ENCODE data around the gene RNF220. TPM values are rescaled to one million over a fixed set of nuclear protein-coding genes. Genes with fewer than 3 reads are reported as not detected.

RNF220 gene
- total and polyA plus RNA-seq, 2 of the 4 experiments (the other 2 are of a cell fraction), result 71.8 to 77.1 TPM

DNA sequence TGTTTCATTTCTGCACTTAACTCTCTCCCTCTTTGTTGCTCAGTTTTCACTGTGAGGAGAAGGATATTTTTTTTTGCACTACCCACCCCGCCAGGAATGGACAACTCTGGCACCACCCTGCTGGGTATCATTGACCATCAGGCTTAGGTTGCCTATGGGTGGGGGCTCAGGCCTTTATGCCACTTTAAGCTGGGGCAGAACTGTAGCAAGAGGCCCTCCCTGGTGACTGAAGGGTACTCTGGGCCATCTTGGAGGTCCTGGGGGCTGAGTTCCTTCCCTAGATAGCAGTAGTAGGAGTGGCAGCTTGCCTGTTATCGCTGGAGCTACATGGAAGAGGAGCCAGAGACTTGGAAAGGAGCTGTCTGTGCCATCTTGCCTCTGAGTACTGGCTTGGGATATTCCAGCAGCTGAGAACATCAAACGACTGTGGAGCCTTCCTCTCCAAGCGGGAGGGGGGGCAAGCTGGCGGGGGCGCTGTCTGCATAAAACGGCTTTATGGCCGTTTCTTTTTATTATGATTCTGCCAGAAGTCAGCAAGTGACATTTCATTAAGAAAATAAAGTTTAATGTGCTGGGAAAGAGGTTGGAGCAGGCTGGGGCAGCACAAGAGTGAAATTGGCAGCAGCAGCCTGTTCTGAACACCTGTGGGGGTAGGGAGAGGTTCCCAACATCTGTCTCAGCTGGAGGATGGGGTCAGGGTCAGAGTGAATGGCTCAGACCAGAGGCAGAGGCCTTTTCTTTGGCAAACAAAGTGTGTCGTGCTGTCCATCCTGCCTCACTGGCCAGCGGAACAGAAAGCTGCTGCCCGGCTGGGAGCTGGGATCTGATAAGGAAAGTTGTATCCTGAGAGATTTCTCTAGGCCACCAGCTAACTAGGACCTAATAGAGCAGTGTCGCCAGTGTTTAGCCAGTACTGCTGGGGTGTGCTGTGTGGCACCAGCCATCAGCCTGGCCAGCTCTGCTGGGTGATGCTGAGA is 236.4 kb downstream of the RNF220 start:
- Histone ChIP-seq H2BK15ac (ENCODE audit: low read depth, low read length) (no peak overlapping the region), H2BK20ac (ENCODE audit: low read depth, low read length) (no peak overlapping the region), H2AK9ac (replicated peaks; ENCODE audit: low read depth, low read length, poor library complexity) (no peak overlapping the region), H2AFZ (replicated peaks; ENCODE audit: low read length, poor library complexity) (no peak overlapping the region), H4K5ac (ENCODE audit: low read depth, low read length) (no peak overlapping the region), H3K23ac (ENCODE audit: low read depth, low read length) (no peak overlapping the region), H2BK5ac (ENCODE audit: low read depth, low read length, poor library complexity, severe bottlenecking) (no peak overlapping the region), H3K9ac (ENCODE audit: low read depth, low read length) (no peak overlapping the region), H4K8ac (ENCODE audit: low read depth in 2 of 2, low read length in 2 of 2) (no peak overlapping the region), H3K36me3 (ENCODE audit: control insufficient read depth, insufficient read depth, low read length) (peaks cover 68% of the 10 kb centered on the region), H3K4me3 (ENCODE audit: insufficient read depth, low read depth, low read length) (no peak overlapping the region), H3K4me1 (ENCODE audit: control insufficient read depth, insufficient read depth, low read length) (peaks cover 13% of the 10 kb centered on the region), H3K27ac (ENCODE audit: insufficient read depth, low read length) (no peak overlapping the region), H3K14ac (replicated peaks; ENCODE audit: low read depth, low read length) (no peak overlapping the region), H4K91ac (ENCODE audit: insufficient read depth, low read depth, low read length) (no peak overlapping the region), H3K4me2 (ENCODE audit: low read depth, low read length) (no peak overlapping the region), H4K20me1 (ENCODE audit: insufficient read depth, low read length) (peaks cover 30% of the 10 kb centered on the region), H3K9me1 (ENCODE audit: insufficient read depth, low read length) (peaks cover 17% of the 10 kb centered on the region), H2AK5ac (ENCODE audit: low read depth, low read length) (no peak overlapping the region), H3K56ac (ENCODE audit: extremely low read depth, insufficient read depth, low read length) (no peak overlapping the region), H3K79me1 (ENCODE audit: low read depth in 1 of 2, low read length in 2 of 2) (peaks cover 16 to 47% of the 10 kb centered on the region in 2 experiments), H3K4ac (ENCODE audit: low read depth, low read length) (no peak overlapping the region), H3K27me3 (ENCODE audit: control insufficient read depth, insufficient read depth, low read length) (no peaks in the 10 kb centered on the region), H2BK120ac (ENCODE audit: low read depth, low read length) (no peak overlapping the region), H3K9me3 (ENCODE audit: control insufficient read depth, insufficient read depth, low read length) (no peaks in the 10 kb centered on the region), H3K18ac (ENCODE audit: low read depth, low read length) (no peak overlapping the region)
- CTCF ChIA-PET, result no interaction called here
- in situ Hi-C loops (cut with MboI; ENCODE audit: low sequenced_read_pairs) (no loop called here), intact Hi-C loops (cut with micrococcal nuclease) (no loop called here), dilution Hi-C loops (cut with HindIII; ENCODE audit: low sequenced_read_pairs, unreplicated experiment) (no loop called here)
- POLR2A ChIA-PET (ENCODE audit: unreplicated experiment), result interaction anchor here (0.9 to 1.3 kb wide), 2 partner anchors 9 to 13 kb away, joined by 3 to 6 read pairs; no protein-coding TSS in a partner anchor
- TF ChIP-seq, protein P1, sequence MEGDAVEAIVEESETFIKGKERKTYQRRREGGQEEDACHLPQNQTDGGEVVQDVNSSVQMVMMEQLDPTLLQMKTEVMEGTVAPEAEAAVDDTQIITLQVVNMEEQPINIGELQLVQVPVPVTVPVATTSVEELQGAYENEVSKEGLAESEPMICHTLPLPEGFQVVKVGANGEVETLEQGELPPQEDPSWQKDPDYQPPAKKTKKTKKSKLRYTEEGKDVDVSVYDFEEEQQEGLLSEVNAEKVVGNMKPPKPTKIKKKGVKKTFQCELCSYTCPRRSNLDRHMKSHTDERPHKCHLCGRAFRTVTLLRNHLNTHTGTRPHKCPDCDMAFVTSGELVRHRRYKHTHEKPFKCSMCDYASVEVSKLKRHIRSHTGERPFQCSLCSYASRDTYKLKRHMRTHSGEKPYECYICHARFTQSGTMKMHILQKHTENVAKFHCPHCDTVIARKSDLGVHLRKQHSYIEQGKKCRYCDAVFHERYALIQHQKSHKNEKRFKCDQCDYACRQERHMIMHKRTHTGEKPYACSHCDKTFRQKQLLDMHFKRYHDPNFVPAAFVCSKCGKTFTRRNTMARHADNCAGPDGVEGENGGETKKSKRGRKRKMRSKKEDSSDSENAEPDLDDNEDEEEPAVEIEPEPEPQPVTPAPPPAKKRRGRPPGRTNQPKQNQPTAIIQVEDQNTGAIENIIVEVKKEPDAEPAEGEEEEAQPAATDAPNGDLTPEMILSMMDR (conservative IDR thresholded peaks at IDR 0.05; ENCODE audit: low read depth, low read length), result no peak
- TF ChIP-seq, protein P2, sequence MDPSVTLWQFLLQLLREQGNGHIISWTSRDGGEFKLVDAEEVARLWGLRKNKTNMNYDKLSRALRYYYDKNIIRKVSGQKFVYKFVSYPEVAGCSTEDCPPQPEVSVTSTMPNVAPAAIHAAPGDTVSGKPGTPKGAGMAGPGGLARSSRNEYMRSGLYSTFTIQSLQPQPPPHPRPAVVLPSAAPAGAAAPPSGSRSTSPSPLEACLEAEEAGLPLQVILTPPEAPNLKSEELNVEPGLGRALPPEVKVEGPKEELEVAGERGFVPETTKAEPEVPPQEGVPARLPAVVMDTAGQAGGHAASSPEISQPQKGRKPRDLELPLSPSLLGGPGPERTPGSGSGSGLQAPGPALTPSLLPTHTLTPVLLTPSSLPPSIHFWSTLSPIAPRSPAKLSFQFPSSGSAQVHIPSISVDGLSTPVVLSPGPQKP (IDR thresholded peaks at IDR 0.05; ENCODE audit: borderline replicate concordance, low read depth, low read length), result no peak
- no peak for TF ChIP-seq POLR2A (IDR thresholded peaks at IDR 0.05; ENCODE audit: low read depth, low read length)
- BruUV-seq (replicated peaks), result no TSS peak
- 79% methylated on average over 7 of the region's 12 CpGs; no CpG with 5 or more reads in 1 of the 2 experiments for WGBS, 2 experiments (ENCODE audit: extremely low coverage in 2 of 2, insufficient read length in 1 of 2)
- ATAC-seq (ENCODE audit: low read depth) (no peak), DNase-seq (no peak)
